Heart left ventricle (tissue), 16 donors: Measurements from ENCODE around the gene MYL7. TPM values are rescaled to one million over a fixed set of nuclear protein-coding genes. Genes with fewer than 3 reads are reported as not detected.

Source experiments
- ATAC-seq, 4 donors: fragments of 200-7000 bp; cut with Tn5 transposase; one replicate each; pipeline ENCODE4 v1.9.1; 2020 to 2022; ENCODE audit warnings: moderate library complexity in 4 of 4, mild to moderate bottlenecking in 3 of 4, moderate number of reproducible peaks in 1 of 4
- DNase-seq, 5 donors: peaks; one replicate each; pipeline ENCODE4 v3.0.0-alpha.2; 2020
- H3K27ac ChIP-seq, 12 donors: fragments of 200-600 bp; sonication (generic) in 4 of 12; one replicate each; pipeline versions ENCODE4 v1.5.0 to v1.8.0; 2016 to 2022; ENCODE audit warnings: mild to moderate bottlenecking in 2 of 12
- H3K27me3 ChIP-seq, 9 donors: fragments of 200-600 bp; sonication (generic) in 2 of 9; one replicate each; pipeline versions ENCODE4 v1.5.1 to v1.8.0; 2016 to 2022; ENCODE audit warnings: mild to moderate bottlenecking in 3 of 9
- H3K36me3 ChIP-seq, 9 donors: fragments of 200-600 bp; sonication (generic) in 2 of 9; one replicate each; pipeline versions ENCODE4 v1.5.0 to v1.8.0; 2018 to 2022; ENCODE audit warnings: mild to moderate bottlenecking in 2 of 9
- H3K4me1 ChIP-seq, 12 donors: fragments of 200-600 bp; sonication (generic) in 4 of 12; one replicate each; pipeline versions ENCODE4 v1.5.0 to v1.8.0; 2016 to 2022; ENCODE audit warnings: mild to moderate bottlenecking in 3 of 12
- H3K4me3 ChIP-seq, 12 donors: fragments of 200-600 bp; sonication (generic) in 4 of 12; one replicate each; pipeline versions ENCODE4 v1.5.0 to v1.8.0; 2017 to 2022; ENCODE audit warnings: mild to moderate bottlenecking in 9 of 12, moderate library complexity in 4 of 12
- H3K9me3 ChIP-seq, 12 donors: fragments of 200-600 bp; sonication (generic) in 4 of 12; one replicate each; pipeline versions ENCODE4 v1.5.0 to v1.8.0; 2016 to 2022; ENCODE audit warnings: mild to moderate bottlenecking in 1 of 12
- POLR2A ChIP-seq, 2 donors: fragments of 450-650 bp; IDR thresholded peaks; one replicate each; pipeline ENCODE4 v1.6.1; 2017; ENCODE audit warnings: antibody characterized with exemption in 2 of 2, mild to moderate bottlenecking in 2 of 2, moderate library complexity in 2 of 2
- WGBS, 4 donors: extraction: QIAGEN DNeasy Blood & Tissue Kit in 2 of 4; methylation state at CpG; one replicate each; pipeline versions ENCODE4 v1.1.5 to v1.1.7; 2013 to 2018; 5-methylcytosine and 5-hydroxymethylcytosine counted together
- intact Hi-C, 10 donors: fragments of 100-400 bp; cut with DNase I; formaldehyde crosslinking; loops; one replicate each; pipeline versions ENCODE4 v1.11.1 to v1.14.2; 2022
- polyA plus RNA-seq, 2 donors: library from polyadenylated mRNA; stranded (reverse); fragments of 200-250 nt; gene quantifications; one replicate each; pipeline ENCODE4 v1.2.3, GENCODE V29; 2013
- total RNA-seq, 9 donors: library from RNA; depleted of rRNA in 2 of 9; stranded (reverse); fragments of >200 nt in 2 of 9; fragmentation: NEBNext Ultra II Directional in 3 of 9; extraction: Animal tissue kit (Norgen Biotek cat#: 25700) in 3 of 9; gene quantifications; one replicate each; pipeline versions ENCODE4 v1.1.0 to v1.2.4, GENCODE V29; 2016 to 2023
- TF ChIP-seq, protein P1 (sequence below), 12 donors: fragments of 200-600 bp; sonication (generic) in 4 of 12; IDR thresholded peaks; one replicate each; pipeline versions ENCODE4 v1.5.0 to v1.8.0; 2018 to 2022; ENCODE audit warnings: antibody characterized with exemption in 12 of 12, mild to moderate bottlenecking in 5 of 12
- donor health status: ischemic (EF 13 %, LVEDD 7.1; RV severe dilation, severe dysfunction).
- donor health status: healthy with polysubstance abuse.
- donor health status: DM: no; HTN: yes; CAD: no.
- donor health status: DM: no; HTN: no; CAD: no.
- donor health status: ischemic (EF 25% LVEDD 6.9; RV normal size, moderate dysfunction).
- donor health status: ischemic (EF 25% LVEDD 5.7; RV mildly dilated, moderate dysfunction).
- donor health status: healthy.
- donor health status: DM: yes; HTN: yes; CAD: no.
- donor health status: ischemic (EF 35%, LVEDD 5.7; RV mildly dilated, moderate dysfunction).
- donor health status: nonischemic (EF 11% LVEDD 7.7; RV severe dilation, severe dysfunction).
- donor health status: DM: yes; HTN: yes; CAD: no.
- donor health status: PGD.
- donor health status: ischemic (EF 29% LVEDD 5.4; RV normal size, mild dysfunction).
- donor health status: nonischemic (EF 23%, LVEDD 6.1; RV moderate dilation, normal function).

Gene MYL7
- total and polyA plus RNA-seq, 11 donors: 975 to 4,037 (median 2,357) TPM

GRCh38 chr7:44167920-44168319 is 26.8 kb upstream of the MYL7 start:
- no peaks in the 10 kb centered on the region for H3K4me1 ChIP-seq
- ATAC-seq (no peak), DNase-seq (no peak)
- TF ChIP-seq, protein P1, sequence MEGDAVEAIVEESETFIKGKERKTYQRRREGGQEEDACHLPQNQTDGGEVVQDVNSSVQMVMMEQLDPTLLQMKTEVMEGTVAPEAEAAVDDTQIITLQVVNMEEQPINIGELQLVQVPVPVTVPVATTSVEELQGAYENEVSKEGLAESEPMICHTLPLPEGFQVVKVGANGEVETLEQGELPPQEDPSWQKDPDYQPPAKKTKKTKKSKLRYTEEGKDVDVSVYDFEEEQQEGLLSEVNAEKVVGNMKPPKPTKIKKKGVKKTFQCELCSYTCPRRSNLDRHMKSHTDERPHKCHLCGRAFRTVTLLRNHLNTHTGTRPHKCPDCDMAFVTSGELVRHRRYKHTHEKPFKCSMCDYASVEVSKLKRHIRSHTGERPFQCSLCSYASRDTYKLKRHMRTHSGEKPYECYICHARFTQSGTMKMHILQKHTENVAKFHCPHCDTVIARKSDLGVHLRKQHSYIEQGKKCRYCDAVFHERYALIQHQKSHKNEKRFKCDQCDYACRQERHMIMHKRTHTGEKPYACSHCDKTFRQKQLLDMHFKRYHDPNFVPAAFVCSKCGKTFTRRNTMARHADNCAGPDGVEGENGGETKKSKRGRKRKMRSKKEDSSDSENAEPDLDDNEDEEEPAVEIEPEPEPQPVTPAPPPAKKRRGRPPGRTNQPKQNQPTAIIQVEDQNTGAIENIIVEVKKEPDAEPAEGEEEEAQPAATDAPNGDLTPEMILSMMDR (IDR thresholded peaks at IDR 0.05): no peak
- no peak for TF ChIP-seq POLR2A (IDR thresholded peaks at IDR 0.05)
- H3K36me3 ChIP-seq: no peaks in the 10 kb centered on the region
- no peaks in the 10 kb centered on the region for H3K9me3 ChIP-seq
- intact Hi-C loops: no loop called here
- H3K27me3 ChIP-seq: no peaks in the 10 kb centered on the region
- no peak overlapping the region for H3K4me3 ChIP-seq
- no peak overlapping the region for H3K27ac ChIP-seq

DNA sequence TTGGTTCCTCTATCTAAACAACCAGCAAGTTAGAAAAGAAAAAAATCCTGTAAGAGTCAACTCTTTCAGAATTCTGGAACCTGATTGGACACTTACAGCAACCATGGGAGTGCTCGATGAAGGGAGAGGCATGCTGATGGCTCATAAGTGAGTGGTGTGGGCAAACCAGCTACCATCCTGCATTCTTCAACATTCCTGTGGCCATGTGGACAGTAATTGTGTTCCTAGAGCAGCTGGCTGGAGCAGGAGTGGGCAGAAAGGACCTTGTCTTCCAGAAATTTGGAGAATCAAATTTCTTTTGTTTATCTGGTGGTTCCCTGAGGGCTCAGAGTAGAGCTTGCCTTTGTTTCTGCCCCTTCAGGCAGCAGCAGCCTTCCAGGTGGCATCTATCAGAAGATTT is 22.5 kb upstream of the MYL7 start:
- ATAC-seq (no peak), DNase-seq (no peak)
- 62 to 79% (median 66%) methylated on average over 1 of the region's 1 CpG for WGBS, 4 donors
- intact Hi-C loops: no loop called here
- Histone ChIP-seq H3K27me3 (no peaks in the 10 kb centered on the region), H3K4me3 (no peak overlapping the region), H3K27ac (no peak overlapping the region), H3K4me1 (peaks cover 0 to 11% (median 0%) of the 10 kb centered on the region in 12 donors), H3K9me3 (no peaks in the 10 kb centered on the region), H3K36me3 (no peaks in the 10 kb centered on the region)
- TF ChIP-seq, protein P1 (IDR thresholded peaks at IDR 0.05): no peak
- TF ChIP-seq POLR2A (IDR thresholded peaks at IDR 0.05): no peak

- Histone ChIP-seq H3K4me1 (peaks cover 0 to 11% (median 0%) of the 10 kb centered on the region in 12 donors), H3K27ac (no peak overlapping the region), H3K27me3 (no peaks in the 10 kb centered on the region), H3K9me3 (no peaks in the 10 kb centered on the region), H3K36me3 (no peaks in the 10 kb centered on the region), H3K4me3 (no peak overlapping the region)
- TF ChIP-seq, protein P1 (IDR thresholded peaks at IDR 0.05): no peak
- no peak for TF ChIP-seq POLR2A (IDR thresholded peaks at IDR 0.05)
- intact Hi-C loops: no loop called here
- 71 to 91% (median 85%) methylated on average over 1 of the region's 1 CpG for WGBS, 4 donors
- ATAC-seq: no peak
- no peak for DNase-seq
These were observed 21.8 kb upstream of the MYL7 start for GRCh38 chr7:44162785-44163395.

GRCh38 chr7:44162179-44162578 is 21.0 kb upstream of the MYL7 start:
- no peaks in the 10 kb centered on the region for H3K36me3 ChIP-seq
- ATAC-seq (no peak), DNase-seq (no peak)
- H3K4me3 ChIP-seq: no peak overlapping the region
- H3K9me3 ChIP-seq: no peaks in the 10 kb centered on the region
- no peak overlapping the region for H3K27ac ChIP-seq
- intact Hi-C loops: no loop called here
- H3K27me3 ChIP-seq: no peaks in the 10 kb centered on the region
- peaks cover 0 to 11% (median 0%) of the 10 kb centered on the region in 12 donors for H3K4me1 ChIP-seq
- 69 to 77% (median 73%) methylated on average over 4 of the region's 4 CpGs for whole genome bisulfite sequencing, 4 donors
- TF ChIP-seq POLR2A (IDR thresholded peaks at IDR 0.05): no peak
- TF ChIP-seq, protein P1 (IDR thresholded peaks at IDR 0.05): no peak
